Astrocyte of the spinal cord (primary cell): ENCODE results near the gene GRAP.
"Not testable (repeated sequence)": the region's sequence is repeated elsewhere in the genome, so short reads cannot be mapped to it uniquely, and the experiment has no call there.

ENCODE experiments used
- DNase-seq: peaks from one replicate; pipeline ENCODE4 v3.0.0; 2011; ENCODE audit warnings: low read depth, low spot score
- H3K4me3 ChIP-seq: 2 replicates; pipeline ENCODE4 v1.5.1; 2011; ENCODE audit warnings: low read depth, mild to moderate bottlenecking, low read length, moderate library complexity
- CTCF ChIP-seq: IDR thresholded peaks from 2 replicates; pipeline ENCODE4 v1.5.1; 2012; ENCODE audit warnings: low read depth, mild to moderate bottlenecking, low read length, inconsistent platforms
- in situ Hi-C: cut with HindIII; loops from 2 replicates; pipeline ENCODE4 v1.10.0; 2017; ENCODE audit warnings: low sequenced_read_pairs

GRAP gene

GRCh38 chr17:19048826-19049225 lies 2.1 kb upstream of the GRAP start:
- in situ Hi-C loops, DNase-seq, H3K4me3 ChIP-seq: not testable (repeated sequence)

DNA sequence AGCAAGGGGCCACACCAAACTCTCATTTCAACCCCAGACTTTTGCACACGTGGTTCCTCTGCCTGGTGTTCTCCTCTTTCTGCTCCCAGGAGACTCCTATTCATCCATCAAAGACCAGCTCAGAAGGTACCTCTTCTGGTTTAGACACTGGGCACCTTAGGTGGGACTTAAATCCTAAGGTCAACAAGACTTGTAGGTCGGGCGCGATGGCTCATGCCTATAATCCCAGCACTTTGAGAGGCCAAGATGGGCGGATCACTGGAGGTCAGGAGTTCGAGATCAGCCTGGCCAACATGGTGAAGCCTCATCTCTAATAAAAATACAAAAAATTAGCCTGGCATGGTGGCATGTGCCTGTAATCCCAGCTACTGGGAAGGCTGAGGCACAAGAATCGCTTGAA lies 753 bp upstream of the GRAP start:
- DNase-seq, H3K4me3 ChIP-seq, in situ Hi-C loops: not testable (repeated sequence)

- DNase-seq, H3K4me3 ChIP-seq, in situ Hi-C loops: not testable (repeated sequence)
Observed at GRCh38 chr17:19044643-19045042, 2.1 kb downstream of the GRAP start.

GRCh38 chr17:19043032-19043431 lies 3.7 kb downstream of the GRAP start:
- DNase-seq, in situ Hi-C loops, H3K4me3 ChIP-seq: not testable (repeated sequence)

GRCh38 chr17:19042369-19042768 lies 4.4 kb downstream of the GRAP start:
- H3K4me3 ChIP-seq, in situ Hi-C loops, DNase-seq: not testable (repeated sequence)

GRCh38 chr17:19041871-19042270 lies 4.9 kb downstream of the GRAP start:
- H3K4me3 ChIP-seq, DNase-seq, in situ Hi-C loops: not testable (repeated sequence)

GRCh38 chr17:19040350-19040749 lies 6.4 kb downstream of the GRAP start:
- H3K4me3 ChIP-seq, DNase-seq, in situ Hi-C loops: not testable (repeated sequence)

DNA sequence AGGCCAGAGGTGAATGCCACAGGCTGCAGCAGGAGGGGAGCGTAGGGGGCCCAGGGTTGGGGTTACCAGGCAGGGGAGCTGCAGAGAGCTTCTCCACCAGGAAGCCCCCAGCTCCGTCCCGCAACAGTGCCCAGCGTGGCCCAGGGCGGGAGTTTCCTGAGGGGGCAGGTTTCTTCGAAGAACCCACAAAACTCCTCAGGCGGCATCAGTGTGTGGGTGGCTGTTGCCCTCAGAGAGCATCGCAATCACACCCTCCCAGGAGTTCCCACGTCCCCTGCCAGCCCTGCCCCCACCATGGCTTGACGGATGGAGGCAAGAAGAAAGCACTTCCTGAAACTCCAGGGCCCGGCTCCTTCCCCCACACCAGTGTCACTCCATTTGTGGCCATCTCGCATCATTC lies 8.0 kb downstream of the GRAP start:
- in situ Hi-C loops, DNase-seq, H3K4me3 ChIP-seq: not testable (repeated sequence)

DNA sequence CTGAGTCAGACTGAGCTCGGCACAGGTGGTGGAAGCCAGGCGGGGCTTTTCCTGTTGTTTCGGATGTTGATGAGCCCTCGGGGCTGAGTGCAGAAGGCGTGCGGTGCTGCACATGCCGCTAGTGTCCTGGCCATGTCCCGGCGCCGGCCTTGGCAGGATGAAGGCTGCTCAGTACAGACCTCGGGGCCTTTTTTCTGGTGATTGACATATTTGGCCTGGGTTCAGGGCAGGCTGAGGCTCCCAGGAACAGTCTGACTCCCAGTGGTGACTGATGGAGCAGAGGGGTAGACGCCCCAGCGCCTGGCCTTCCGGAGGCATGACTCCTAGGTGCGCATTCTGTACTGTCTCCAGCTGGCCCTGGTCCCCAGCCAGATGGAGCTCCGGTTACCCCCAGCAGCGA lies 8.8 kb downstream of the GRAP start:
- H3K4me3 ChIP-seq, DNase-seq, in situ Hi-C loops: not testable (repeated sequence)

DNA sequence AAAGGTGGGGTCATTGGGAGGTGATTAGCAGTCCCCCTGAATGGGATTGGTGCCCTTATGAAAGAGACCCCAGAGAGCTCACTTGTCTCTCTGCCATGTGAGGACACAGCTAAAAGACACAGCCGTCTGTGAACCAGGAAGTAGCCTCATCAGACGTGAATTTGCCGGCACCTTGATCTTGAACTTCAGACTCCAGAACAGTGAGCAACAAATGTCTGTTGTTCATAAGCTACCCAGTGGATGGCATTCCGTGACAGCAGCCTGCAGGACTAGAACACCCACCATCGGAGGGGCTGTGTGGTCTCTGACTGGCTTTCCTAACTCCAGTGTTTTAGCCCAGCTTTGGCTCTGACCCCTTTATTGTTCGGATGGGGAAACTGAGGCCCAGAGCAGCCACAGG lies 9.2 kb downstream of the GRAP start:
- in situ Hi-C loops, result not testable (repeated sequence)

DNA sequence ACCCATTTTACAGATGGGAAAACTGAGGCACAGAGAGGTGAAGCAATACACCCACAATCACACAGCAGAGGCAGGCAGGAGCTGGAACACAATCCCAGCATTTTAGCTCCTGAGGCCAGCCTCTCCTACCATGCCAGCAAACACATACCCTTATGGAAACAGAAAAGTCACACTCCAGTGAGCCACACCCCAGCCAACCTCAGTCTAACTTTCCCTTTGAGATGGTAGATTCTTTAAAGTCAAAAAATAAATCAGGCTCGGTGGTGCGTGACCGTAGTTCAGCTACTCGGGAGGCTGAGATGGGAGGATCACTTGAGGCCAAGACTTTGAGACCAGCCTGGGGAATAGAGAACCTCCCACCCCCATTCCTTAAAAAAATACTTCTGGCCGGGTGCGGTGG lies 10.6 kb downstream of the GRAP start:
- in situ Hi-C loops, H3K4me3 ChIP-seq, DNase-seq: not testable (repeated sequence)

More for the DNA sequence above, 9.2 kb downstream of the GRAP start:
- DNase-seq, H3K4me3 ChIP-seq: not testable (repeated sequence)

GRCh38 chr17:19032377-19032988 lies 14.3 kb downstream of the GRAP start:
- DNase-seq, in situ Hi-C loops, H3K4me3 ChIP-seq: not testable (repeated sequence)

DNA sequence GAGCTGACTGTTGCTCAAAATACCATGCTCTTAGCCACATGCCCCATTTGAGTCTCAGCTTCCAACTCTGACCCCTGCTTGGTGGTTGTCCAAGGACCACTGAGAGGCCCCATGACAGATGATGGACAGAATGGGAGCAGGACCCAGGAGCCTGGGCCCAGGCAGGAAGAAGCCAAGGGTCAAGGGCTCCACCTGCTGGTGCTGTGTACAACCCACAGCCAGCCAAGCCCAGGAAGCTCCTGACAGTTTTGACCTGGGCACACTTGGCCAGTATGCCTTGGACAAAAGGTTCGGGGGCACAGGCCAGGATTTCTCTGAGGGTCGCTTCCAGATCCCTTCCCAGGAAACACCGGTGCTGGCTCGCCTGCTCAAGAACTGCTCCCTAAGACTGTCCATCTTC lies 15.0 kb downstream of the GRAP start:
- DNase-seq, H3K4me3 ChIP-seq, in situ Hi-C loops: not testable (repeated sequence)
- TF ChIP-seq CTCF, result peak; percentile 41

- H3K4me3 ChIP-seq, in situ Hi-C loops, DNase-seq: not testable (repeated sequence)
Observed at GRCh38 chr17:19030771-19031449, 15.8 kb downstream of the GRAP start.

DNA sequence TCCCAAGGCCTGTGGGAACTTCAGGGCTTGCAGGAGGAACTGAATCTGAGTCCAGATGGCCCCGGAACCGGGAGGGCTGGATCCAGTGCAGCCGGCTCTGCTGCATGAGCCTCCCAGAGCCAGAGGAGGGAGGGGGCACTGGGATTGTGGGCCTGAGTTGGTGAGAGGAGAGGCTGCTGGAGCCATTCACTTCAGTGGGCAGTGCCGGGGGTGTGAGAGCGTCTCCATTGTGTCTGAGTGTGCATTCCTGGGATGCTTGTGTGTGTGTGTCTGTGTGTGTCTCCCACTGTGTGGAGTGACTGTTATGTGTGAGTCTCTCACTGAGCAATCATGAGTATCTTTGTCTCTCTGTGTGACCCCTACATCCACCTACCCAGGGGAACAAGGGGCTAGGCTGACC lies 17.0 kb downstream of the GRAP start:
- H3K4me3 ChIP-seq, in situ Hi-C loops, DNase-seq: not testable (repeated sequence)

GRCh38 chr17:19028671-19029070 lies 18.1 kb downstream of the GRAP start:
- in situ Hi-C loops, H3K4me3 ChIP-seq, DNase-seq: not testable (repeated sequence)
